Measurements from ENCODE around the gene VIPR2.

- TF ChIP-seq CTCF (IDR thresholded peaks at IDR 0.05) (no peak), POLR2A (IDR thresholded peaks at IDR 0.05) (no peak)
Measured at GRCh38 chr7:159032753-159033472, 111.8 kb downstream of the VIPR2 start.
